ENCODE results near the gene RCAN2.

DNA sequence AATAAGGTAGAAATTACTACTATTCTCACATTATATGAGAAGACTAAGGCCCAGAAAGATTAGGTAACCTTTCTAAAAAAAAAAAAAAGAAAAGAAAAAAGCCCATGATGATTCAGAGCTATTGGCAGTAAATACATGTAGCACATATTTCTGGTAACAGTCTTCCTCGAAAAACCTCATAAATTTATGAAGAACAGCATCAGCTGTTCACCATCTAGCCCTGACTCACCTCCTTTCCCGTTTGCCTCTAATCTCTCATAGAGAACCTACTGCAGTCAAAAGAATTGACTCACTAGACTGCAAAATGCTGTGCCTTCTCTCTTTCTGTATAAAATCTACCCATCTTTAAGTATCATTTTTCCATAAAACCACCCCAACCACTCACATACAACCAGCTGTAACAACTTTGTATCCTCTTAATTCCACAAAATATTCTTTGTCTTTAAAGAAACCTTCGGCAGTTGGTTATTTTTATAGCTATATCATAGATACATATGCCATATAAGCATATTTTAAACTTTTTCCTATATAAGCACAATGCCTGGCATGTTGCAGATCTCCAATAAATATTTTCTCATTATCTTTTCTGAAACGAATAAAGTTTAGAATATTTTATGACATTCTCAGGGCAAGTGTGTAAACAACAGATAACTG lies 167.8 kb downstream of the RCAN2 start:
- TF ChIP-seq, protein P1, sequence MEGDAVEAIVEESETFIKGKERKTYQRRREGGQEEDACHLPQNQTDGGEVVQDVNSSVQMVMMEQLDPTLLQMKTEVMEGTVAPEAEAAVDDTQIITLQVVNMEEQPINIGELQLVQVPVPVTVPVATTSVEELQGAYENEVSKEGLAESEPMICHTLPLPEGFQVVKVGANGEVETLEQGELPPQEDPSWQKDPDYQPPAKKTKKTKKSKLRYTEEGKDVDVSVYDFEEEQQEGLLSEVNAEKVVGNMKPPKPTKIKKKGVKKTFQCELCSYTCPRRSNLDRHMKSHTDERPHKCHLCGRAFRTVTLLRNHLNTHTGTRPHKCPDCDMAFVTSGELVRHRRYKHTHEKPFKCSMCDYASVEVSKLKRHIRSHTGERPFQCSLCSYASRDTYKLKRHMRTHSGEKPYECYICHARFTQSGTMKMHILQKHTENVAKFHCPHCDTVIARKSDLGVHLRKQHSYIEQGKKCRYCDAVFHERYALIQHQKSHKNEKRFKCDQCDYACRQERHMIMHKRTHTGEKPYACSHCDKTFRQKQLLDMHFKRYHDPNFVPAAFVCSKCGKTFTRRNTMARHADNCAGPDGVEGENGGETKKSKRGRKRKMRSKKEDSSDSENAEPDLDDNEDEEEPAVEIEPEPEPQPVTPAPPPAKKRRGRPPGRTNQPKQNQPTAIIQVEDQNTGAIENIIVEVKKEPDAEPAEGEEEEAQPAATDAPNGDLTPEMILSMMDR (IDR thresholded peaks at IDR 0.05): no peak
- TF ChIP-seq POLR2A (IDR thresholded peaks at IDR 0.05): no peak
- TF ChIP-seq POLR2AphosphoS5 (IDR thresholded peaks at IDR 0.05): no peak
